Measurements from ENCODE around the gene EFL1.
"Not testable (repeated sequence)": the region's sequence is repeated elsewhere in the genome, so short reads cannot be mapped to it uniquely, and the experiment has no call there.

- not testable (repeated sequence) for TF ChIP-seq CTCF (conservative IDR thresholded peaks at IDR 0.05 in 1 of 2, IDR thresholded peaks at IDR 0.05 in 1 of 2; ENCODE audit: extremely low read depth in 1 of 2, insufficient read depth in 1 of 2, low read depth in 1 of 2, low read length in 2 of 2); EZH2 (IDR thresholded peaks at IDR 0.05; ENCODE audit: borderline replicate concordance, low read length)
Observed at GRCh38 chr15:82192394-82192793, 70.1 kb downstream of the EFL1 start.

Data from mammary epithelial cell (primary cell).